IPS-18a (cell line): ENCODE data around the gene GCSAM.

Experiments
- H3K27ac ChIP-seq: one replicate; pipeline ENCODE4 v1.5.1; 2013; ENCODE audit warnings: low read length
- H3K27me3 ChIP-seq: one replicate; pipeline ENCODE4 v1.6.1; 2013; ENCODE audit warnings: mild to moderate bottlenecking, low read length; ENCODE audit not compliant: control insufficient read depth, insufficient read depth
- H3K36me3 ChIP-seq: one replicate; pipeline ENCODE4 v1.6.1; 2013; ENCODE audit warnings: low read depth, low read length; ENCODE audit not compliant: control insufficient read depth
- H3K4me1 ChIP-seq: one replicate; pipeline ENCODE4 v1.6.1; 2013; ENCODE audit warnings: low read depth, low read length; ENCODE audit not compliant: control insufficient read depth
- H3K4me3 ChIP-seq: one replicate; pipeline ENCODE4 v1.5.1; 2013; ENCODE audit warnings: low read length
- H3K9ac ChIP-seq: one replicate; pipeline ENCODE4 v1.6.1; 2013; ENCODE audit warnings: mild to moderate bottlenecking, low read length, moderate library complexity
- H3K9me3 ChIP-seq: one replicate; pipeline ENCODE4 v1.6.1; 2013; ENCODE audit warnings: low read depth, low read length; ENCODE audit not compliant: control insufficient read depth

Gene GCSAM

GRCh38 chr3:112128843-112129727, 4.0 kb downstream of the GCSAM start:
- H3K27me3 ChIP-seq = no peaks in the 10 kb centered on the region
- no peak overlapping the region for H3K27ac ChIP-seq
- no peaks in the 10 kb centered on the region for H3K36me3 ChIP-seq
- no peak overlapping the region for H3K4me3 ChIP-seq
- H3K4me1 ChIP-seq = peaks cover 36% of the 10 kb centered on the region
- H3K9ac ChIP-seq = no peak overlapping the region
- H3K9me3 ChIP-seq = no peaks in the 10 kb centered on the region

- Histone ChIP-seq H3K36me3 (no peaks in the 10 kb centered on the region), H3K4me3 (no peak overlapping the region), H3K9me3 (no peaks in the 10 kb centered on the region), H3K9ac (no peak overlapping the region), H3K27ac (no peak overlapping the region), H3K27me3 (no peaks in the 10 kb centered on the region), H3K4me1 (peaks cover 36% of the 10 kb centered on the region)
Measured at GRCh38 chr3:112127522-112128494, 5.2 kb downstream of the GCSAM start.

GRCh38 chr3:112126511-112126911, 6.5 kb downstream of the GCSAM start:
- Histone ChIP-seq H3K36me3 (no peaks in the 10 kb centered on the region), H3K4me3 (no peak overlapping the region), H3K4me1 (peaks cover 36% of the 10 kb centered on the region), H3K27ac (peak overlapping the region; percentile 72), H3K9ac (peak overlapping the region; percentile 24), H3K9me3 (no peaks in the 10 kb centered on the region), H3K27me3 (no peaks in the 10 kb centered on the region)

GRCh38 chr3:112124907-112125607, 8.0 kb downstream of the GCSAM start:
- H3K27ac ChIP-seq = no peak overlapping the region
- no peak overlapping the region for H3K9ac ChIP-seq
- no peaks in the 10 kb centered on the region for H3K27me3 ChIP-seq
- no peaks in the 10 kb centered on the region for H3K9me3 ChIP-seq
- H3K4me3 ChIP-seq = no peak overlapping the region
- H3K36me3 ChIP-seq = no peaks in the 10 kb centered on the region
- peaks cover 36% of the 10 kb centered on the region for H3K4me1 ChIP-seq

- Histone ChIP-seq H3K9ac (no peak overlapping the region), H3K9me3 (no peaks in the 10 kb centered on the region), H3K27ac (no peak overlapping the region), H3K36me3 (no peaks in the 10 kb centered on the region), H3K27me3 (no peaks in the 10 kb centered on the region), H3K4me3 (no peak overlapping the region), H3K4me1 (peaks cover 26% of the 10 kb centered on the region)
Measured at GRCh38 chr3:112123548-112123947, 9.5 kb downstream of the GCSAM start.

- H3K4me1 ChIP-seq = peaks cover 26% of the 10 kb centered on the region
- H3K9me3 ChIP-seq = no peaks in the 10 kb centered on the region
- no peaks in the 10 kb centered on the region for H3K27me3 ChIP-seq
- no peak overlapping the region for H3K27ac ChIP-seq
- no peaks in the 10 kb centered on the region for H3K36me3 ChIP-seq
- H3K9ac ChIP-seq = no peak overlapping the region
- no peak overlapping the region for H3K4me3 ChIP-seq
Measured at GRCh38 chr3:112122870-112123269, 10.2 kb downstream of the GCSAM start.

GRCh38 chr3:112121577-112122547, 11.2 kb downstream of the GCSAM start:
- H3K27me3 ChIP-seq = no peaks in the 10 kb centered on the region
- H3K9me3 ChIP-seq = no peaks in the 10 kb centered on the region
- no peak overlapping the region for H3K27ac ChIP-seq
- peaks cover 3% of the 10 kb centered on the region for H3K36me3 ChIP-seq
- no peak overlapping the region for H3K4me3 ChIP-seq
- no peak overlapping the region for H3K9ac ChIP-seq
- H3K4me1 ChIP-seq = peaks cover 16% of the 10 kb centered on the region

GRCh38 chr3:112119962-112120836, 12.8 kb downstream of the GCSAM start:
- H3K36me3 ChIP-seq = peaks cover 8% of the 10 kb centered on the region
- H3K9ac ChIP-seq = no peak overlapping the region
- no peaks in the 10 kb centered on the region for H3K4me1 ChIP-seq
- no peaks in the 10 kb centered on the region for H3K9me3 ChIP-seq
- no peak overlapping the region for H3K27ac ChIP-seq
- no peaks in the 10 kb centered on the region for H3K27me3 ChIP-seq
- H3K4me3 ChIP-seq = no peak overlapping the region

- Histone ChIP-seq H3K9me3 (no peaks in the 10 kb centered on the region), H3K9ac (no peak overlapping the region), H3K36me3 (peaks cover 15% of the 10 kb centered on the region), H3K4me1 (no peaks in the 10 kb centered on the region), H3K4me3 (no peak overlapping the region), H3K27ac (no peak overlapping the region), H3K27me3 (no peaks in the 10 kb centered on the region)
Measured at GRCh38 chr3:112117841-112118571, 15.0 kb downstream of the GCSAM start.
